NCI-H1092 treated with DMSO at 0.1 percent for 48 hours (cell line): ENCODE results near the gene TTK.
"Not testable (repeated sequence)": the region's sequence is repeated elsewhere in the genome, so short reads cannot be mapped to it uniquely, and the experiment has no call there.

Experiments used
- DNase-seq: peaks from one replicate; lab custom pipeline; 2025; lab: John Stamatoyannopoulos, UW

TTK gene

GRCh38 chr6:80021591-80021990 lies 17.1 kb downstream of the TTK start:
- no peak for DNase-seq

DNA sequence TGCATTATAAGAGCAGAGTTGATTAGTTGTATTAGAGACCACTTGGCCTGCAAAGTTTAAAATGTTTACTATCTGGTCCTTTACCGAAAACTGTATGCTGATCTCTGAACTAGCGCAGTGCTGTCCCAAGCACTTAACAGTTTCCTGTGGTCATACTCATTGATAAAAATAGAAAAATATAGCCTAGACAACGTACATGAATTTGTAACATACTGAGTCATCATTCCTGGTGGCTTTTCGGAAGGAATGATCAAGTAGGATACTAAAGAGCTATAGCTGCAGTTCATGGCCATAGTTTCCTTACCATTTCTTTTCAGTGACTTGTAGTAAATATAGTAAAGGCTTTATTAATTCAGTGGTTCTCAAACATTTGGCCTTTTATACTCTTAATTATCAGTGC lies 18.4 kb downstream of the TTK start:
- DNase-seq, result no peak

DNA sequence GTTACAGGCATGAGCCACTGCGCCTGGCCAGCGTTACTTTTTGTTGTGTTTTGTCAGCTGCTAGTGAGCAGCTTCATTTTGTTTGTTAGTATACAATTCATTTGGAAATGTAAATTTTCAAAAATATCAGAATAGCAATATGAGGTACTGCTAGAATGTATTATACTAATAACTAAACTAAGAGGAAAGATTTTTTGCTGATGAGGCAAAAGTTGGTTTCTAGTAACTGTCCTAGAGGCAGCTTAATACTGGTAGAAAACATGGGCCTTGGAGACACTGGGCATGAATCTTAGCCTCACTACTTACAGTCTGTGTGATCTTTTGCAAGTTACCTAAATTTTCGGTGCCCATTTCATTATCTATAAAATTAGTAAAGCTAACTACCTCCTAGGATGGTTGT lies 24.1 kb downstream of the TTK start:
- no peak for DNase-seq

DNA sequence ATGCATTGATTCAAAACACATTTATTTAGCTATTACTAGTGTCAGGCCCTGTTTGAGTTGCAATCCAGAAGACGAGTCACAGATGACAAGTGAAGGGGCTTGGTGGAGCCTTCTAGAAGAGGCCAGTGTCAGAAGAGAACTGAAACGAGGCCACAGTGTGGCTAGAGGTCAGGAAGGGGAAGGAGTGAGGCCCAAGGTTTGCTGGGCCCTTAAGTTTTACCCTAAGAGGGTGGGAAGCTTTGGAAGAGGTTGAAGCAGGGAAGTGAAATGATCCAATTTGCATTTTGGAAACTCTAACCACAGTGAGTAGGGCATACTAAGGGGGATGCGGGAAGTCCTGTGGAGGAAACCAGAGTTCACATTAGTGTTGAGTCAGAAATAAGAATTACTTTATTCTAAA lies 25.0 kb downstream of the TTK start:
- DNase-seq, result no peak

GRCh38 chr6:80048220-80048619 lies 43.8 kb downstream of the TTK start:
- not testable (repeated sequence) for DNase-seq

DNA sequence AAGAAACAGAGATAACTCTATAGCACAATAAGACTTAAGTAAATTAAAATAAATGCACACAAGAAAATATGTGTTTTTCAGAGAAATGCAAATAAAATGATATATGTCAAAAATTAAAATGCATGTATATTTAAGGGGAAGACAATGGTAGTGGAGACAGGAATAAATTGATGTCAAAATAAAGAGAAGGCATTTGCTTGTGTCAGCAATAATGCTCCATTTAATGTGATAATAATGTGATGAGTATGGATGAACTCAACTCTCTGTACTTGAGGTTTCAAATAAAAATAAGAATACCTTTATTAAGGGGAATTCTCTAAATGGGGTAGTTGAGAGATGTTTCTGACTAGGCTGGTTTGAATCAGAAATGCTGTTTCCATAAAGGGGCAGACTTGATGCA lies 56.3 kb downstream of the TTK start:
- DNase-seq, result no peak

DNA sequence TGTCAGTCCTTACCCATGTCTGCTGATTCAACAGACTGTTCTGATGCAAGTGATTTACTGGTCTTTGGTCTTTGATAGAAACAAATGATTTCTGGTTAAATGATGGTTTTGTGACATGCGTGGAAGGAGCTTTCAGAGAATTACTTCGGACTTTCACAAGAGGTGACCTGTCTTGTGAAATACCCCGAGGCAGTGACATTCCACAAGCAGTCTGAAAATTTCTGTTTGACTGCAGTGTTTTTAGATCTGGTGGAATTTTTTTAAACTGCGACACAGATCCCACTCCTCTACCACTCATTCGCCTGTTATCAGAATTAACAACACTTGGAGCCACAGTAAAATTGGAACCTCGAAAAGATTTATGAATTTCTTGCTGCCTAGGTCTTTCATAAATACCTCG lies 63.7 kb downstream of the TTK start:
- not testable (repeated sequence) for DNase-seq

GRCh38 chr6:80070431-80070830 lies 66.0 kb downstream of the TTK start:
- DNase-seq, result not testable (repeated sequence)

DNA sequence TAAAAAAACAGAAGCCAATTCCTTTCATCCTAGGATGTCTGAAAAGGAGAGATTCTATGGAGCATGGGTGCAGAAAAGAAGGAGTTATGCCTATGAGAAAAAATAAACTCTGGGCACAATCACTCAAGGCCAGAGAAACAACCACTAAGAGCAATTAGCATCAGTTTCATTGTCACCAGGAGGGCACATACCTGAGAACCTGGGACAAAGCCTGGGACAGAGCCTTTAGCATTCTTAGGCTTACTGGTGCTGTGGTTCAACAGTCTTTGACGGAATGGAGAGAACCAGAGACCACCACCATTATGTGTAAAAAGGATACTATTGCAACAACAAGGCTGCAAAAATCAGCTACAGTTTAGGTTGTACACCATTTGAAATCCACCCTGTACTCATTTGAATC lies 72.6 kb downstream of the TTK start:
- DNase-seq, result no peak

DNA sequence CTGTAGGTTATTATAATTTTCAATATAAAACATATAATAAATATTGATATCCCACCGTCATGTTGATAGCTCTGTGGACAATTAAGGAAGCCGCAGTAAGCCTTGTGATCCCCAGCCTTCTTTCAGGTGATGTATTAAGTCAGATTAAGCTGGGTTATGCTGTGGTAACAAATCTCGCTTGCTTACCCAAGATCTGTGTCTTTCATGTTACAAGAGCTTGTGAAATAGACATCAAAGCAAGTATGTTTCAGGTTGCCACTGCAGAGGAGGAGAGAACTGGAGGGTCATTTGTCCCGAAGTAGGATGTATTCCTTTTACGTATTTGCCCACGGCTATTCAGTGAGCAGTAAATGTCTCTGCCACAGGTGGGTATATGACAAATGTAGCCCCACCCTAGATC lies 84.2 kb downstream of the TTK start:
- no peak for DNase-seq

- DNase-seq, result no peak
These were observed 87.1 kb downstream of the TTK start for GRCh38 chr6:80091506-80091905.
